K562 (cell line): ENCODE results near the gene SAP25. TPM values are rescaled to one million over a fixed set of nuclear protein-coding genes. Genes with fewer than 3 reads are reported as not detected.
A peak's percentile ranks its signal among the peaks of the same experiment; 100 is the strongest.

Source experiments
- ARID3A ChIP-seq: IDR thresholded peaks from 2 replicates; pipeline ENCODE4 v1.6.1; 2012; ENCODE audit warnings: low read depth, low read length, improper control_type of control experiment, borderline replicate concordance
- BACH1 ChIP-seq: fragments of 200-800 bp; sonication (Bioruptor generic); IDR thresholded peaks from 2 replicates; pipeline ENCODE4 v1.6.1; 2016; ENCODE audit warnings: missing genetic modification characterization, missing compliant biosample characterization
- CBX8 ChIP-seq: fragments of 200-600 bp; sonication (generic); IDR thresholded peaks from 2 replicates; pipeline ENCODE4 v1.6.1; 2012; ENCODE audit warnings: borderline replicate concordance, mixed run types, low read depth, mild to moderate bottlenecking, moderate library complexity, mixed read lengths, low read length, control low read depth, inconsistent platforms; ENCODE audit not compliant: poor library complexity, severe bottlenecking; ENCODE audit errors: extremely low read depth
- FOS ChIP-seq: IDR thresholded peaks from 3 replicates; pipeline ENCODE4 v1.6.1; 2011; ENCODE audit not compliant: insufficient read length; ENCODE audit errors: extremely low read depth
- FOXA3 ChIP-seq, 2 experiments: fragments of 450-650 bp in 1 of 2; sonication (generic) in 1 of 2; formaldehyde crosslinking; IDR thresholded peaks in 1 of 2; conservative IDR thresholded peaks in 1 of 2; 2 replicates each; pipeline versions ENCODE4 v1.4.0 to v1.8.0; 2020 to 2022; ENCODE audit warnings: mild to moderate bottlenecking in 2 of 2, missing genetic modification reagents in 1 of 2
- GTF2A2 ChIP-seq: IDR thresholded peaks from 2 replicates; pipeline ENCODE4 v1.6.1; 2016; ENCODE audit warnings: mild to moderate bottlenecking, missing genetic modification characterization, missing compliant biosample characterization
- HEY1 ChIP-seq: fragments of 250-450 bp; sonication (Bioruptor Pico); IDR thresholded peaks from 2 replicates; pipeline ENCODE4 v1.5.0; 2020; ENCODE audit warnings: mild to moderate bottlenecking, moderate library complexity, borderline replicate concordance
- HINFP ChIP-seq: fragments of 450-650 bp; conservative IDR thresholded peaks from 2 replicates; pipeline ENCODE4 v1.6.1; 2016; ENCODE audit warnings: missing genetic modification characterization, low read depth, mild to moderate bottlenecking, control low read depth, missing compliant biosample characterization
- HMBOX1 ChIP-seq: sonication (generic); IDR thresholded peaks from 2 replicates; pipeline ENCODE4 v1.6.1; 2016
- IFI16 ChIP-seq: fragments of 250-450 bp; sonication (Bioruptor Pico); IDR thresholded peaks from 2 replicates; pipeline ENCODE4 v2.1.2; 2022; ENCODE audit warnings: mild to moderate bottlenecking, inconsistent platforms
- KDM1A ChIP-seq, 2 experiments: fragments of 450-650 bp; IDR thresholded peaks; 2 replicates each; pipeline ENCODE4 v1.6.1; 2016; ENCODE audit warnings: mild to moderate bottlenecking in 2 of 2
- LEF1 ChIP-seq: fragments of 450-650 bp; IDR thresholded peaks from 2 replicates; pipeline ENCODE4 v1.6.1; 2016; ENCODE audit warnings: mild to moderate bottlenecking
- MAFG ChIP-seq: fragments of 450-650 bp; conservative IDR thresholded peaks from 2 replicates; pipeline ENCODE4 v1.6.1; 2016; ENCODE audit warnings: missing genetic modification characterization, missing compliant biosample characterization
- MAFK ChIP-seq: IDR thresholded peaks from 2 replicates; pipeline ENCODE4 v1.6.1; 2011; ENCODE audit warnings: low read length, improper control_type of control experiment
- TRIM28 ChIP-seq: fragments of 450-650 bp; IDR thresholded peaks from 2 replicates; pipeline ENCODE4 v1.6.1; 2017
- XRCC5 ChIP-seq: fragments of 200-400 bp; formaldehyde crosslinking; IDR thresholded peaks from 2 replicates; pipeline ENCODE4 v1.6.1; 2017; ENCODE audit warnings: low read depth, mild to moderate bottlenecking, low read length
- ZBTB1 ChIP-seq: sonication (generic); formaldehyde crosslinking; IDR thresholded peaks from 2 replicates; pipeline ENCODE4 v1.8.1; 2023; ENCODE audit warnings: missing genetic modification reagents, low read depth, mild to moderate bottlenecking, borderline replicate concordance
- ZBTB9 ChIP-seq: fragments of 450-650 bp; formaldehyde crosslinking; IDR thresholded peaks from 2 replicates; pipeline ENCODE4 v1.4.0; 2020; ENCODE audit warnings: mild to moderate bottlenecking, moderate library complexity
- ZFPM2 ChIP-seq: fragments of 250-450 bp; sonication (Bioruptor Pico); IDR thresholded peaks from 2 replicates; pipeline ENCODE4 v1.5.1; 2022; ENCODE audit warnings: mild to moderate bottlenecking
- ZNF263 ChIP-seq: sonication (generic); formaldehyde crosslinking; IDR thresholded peaks from 2 replicates; pipeline ENCODE4 v1.8.0; 2022; ENCODE audit warnings: mild to moderate bottlenecking, missing genetic modification reagents, borderline replicate concordance
- ZNF311 ChIP-seq: fragments of 250-450 bp; sonication (Bioruptor Pico); IDR thresholded peaks from 2 replicates; pipeline ENCODE4 v1.4.0; 2020; ENCODE audit warnings: mild to moderate bottlenecking, moderate library complexity
- ZNF79 ChIP-seq: fragments of 250-450 bp; sonication (Bioruptor Pico); IDR thresholded peaks from 2 replicates; pipeline ENCODE4 v1.4.0; 2020; ENCODE audit warnings: low read depth, mild to moderate bottlenecking, moderate library complexity
- ZSCAN32 ChIP-seq: fragments of 450-650 bp; formaldehyde crosslinking; IDR thresholded peaks from 2 replicates; pipeline ENCODE4 v1.4.0; 2020; ENCODE audit warnings: mild to moderate bottlenecking, moderate library complexity
- polyA plus RNA-seq, 8 experiments: library from polyadenylated mRNA; depleted of rRNA in 4 of 8; stranded (reverse) in 5 of 8; unstranded in 3 of 8; fragments of >200 nt; fragmentation: Nextera tagmentation in 2 of 8; fragmentation: Illumina TruSeq in 1 of 8; extraction: Ambion mirVana in 2 of 8; extraction: Trizol in 1 of 8; gene quantifications; 2 replicates each; pipeline versions ENCODE4 v1.2.1 to v1.2.3, GENCODE V29; 2011 to 2014; ENCODE audit warnings: inconsistent platforms in 1 of 8, missing spikeins in 1 of 8
- total RNA-seq, 7 experiments: library from RNA; depleted of rRNA in 6 of 7; stranded (reverse); fragments of >200 nt in 6 of 7; fragmentation: Illumina TruSeq in 2 of 7; extraction: Trizol in 2 of 7; gene quantifications; 2 replicates each; pipeline versions ENCODE4 v1.2.1 to v1.2.3, GENCODE V29; 2011 to 2021; ENCODE audit warnings: low replicate concordance in 1 of 7

Gene SAP25
- total and polyA plus RNA-seq, 9 of the 15 experiments (the other 6 are each of a cell fraction or from before 2014, with no cell fraction given), result 0.13 to 5.3 (median 0.78) TPM; not detected in 1

- TF ChIP-seq GTF2A2 (no peak), ZNF311 (CRISPR knock-in tag) (no peak), ZBTB1 (CRISPR knock-in tag) (no peak), IFI16 (CRISPR knock-in tag) (no peak), TRIM28 (no peak), KDM1A (IDR thresholded peaks at IDR 0.05) (peak; percentile 97), HMBOX1 (no peak), MAFK (no peak), HEY1 (CRISPR knock-in tag) (no peak), ZNF79 (CRISPR knock-in tag) (no peak), ZFPM2 (CRISPR knock-in tag) (no peak), BACH1 (tag) (no peak), CBX8 (no peak), FOXA3 (CRISPR knock-in tag; conservative IDR thresholded peaks at IDR 0.05 in 1 of 2, IDR thresholded peaks at IDR 0.05 in 1 of 2) (peak in 1 of 2 experiments; percentile 76; a peak in 1 of 4 replicates), MAFG (tag) (no peak), ZNF263 (peak; percentile 92), LEF1 (no peak), FOS (no peak), XRCC5 (no peak), ARID3A (no peak), ZBTB9 (CRISPR knock-in tag) (0 out of 2 replicates have a peak, but pooled peaks have one; percentile 54), HINFP (no peak), ZSCAN32 (CRISPR knock-in tag) (no peak)
Measured at GRCh38 chr7:100604028-100604975, 30.6 kb upstream of the SAP25 start (continued).
